Sigmoid colon (tissue), 4 donors: Measurements from ENCODE around the gene ITIH6.

ENCODE experiments used
- EP300 ChIP-seq, 4 donors: sonication (generic); formaldehyde crosslinking; IDR thresholded peaks; one replicate each; pipeline ENCODE4 v1.6.1; 2017; ENCODE audit warnings: antibody characterized with exemption in 4 of 4
- TF ChIP-seq, protein P1 (sequence below), 4 experiments: fragments of 450-650 bp in 3 of 4; fragments of 200-600 bp in 1 of 4; IDR thresholded peaks; one replicate each; pipeline ENCODE4 v1.5.1; 2016 to 2019; ENCODE audit warnings: antibody characterized with exemption in 4 of 4, mild to moderate bottlenecking in 3 of 4, moderate library complexity in 2 of 4

DNA sequence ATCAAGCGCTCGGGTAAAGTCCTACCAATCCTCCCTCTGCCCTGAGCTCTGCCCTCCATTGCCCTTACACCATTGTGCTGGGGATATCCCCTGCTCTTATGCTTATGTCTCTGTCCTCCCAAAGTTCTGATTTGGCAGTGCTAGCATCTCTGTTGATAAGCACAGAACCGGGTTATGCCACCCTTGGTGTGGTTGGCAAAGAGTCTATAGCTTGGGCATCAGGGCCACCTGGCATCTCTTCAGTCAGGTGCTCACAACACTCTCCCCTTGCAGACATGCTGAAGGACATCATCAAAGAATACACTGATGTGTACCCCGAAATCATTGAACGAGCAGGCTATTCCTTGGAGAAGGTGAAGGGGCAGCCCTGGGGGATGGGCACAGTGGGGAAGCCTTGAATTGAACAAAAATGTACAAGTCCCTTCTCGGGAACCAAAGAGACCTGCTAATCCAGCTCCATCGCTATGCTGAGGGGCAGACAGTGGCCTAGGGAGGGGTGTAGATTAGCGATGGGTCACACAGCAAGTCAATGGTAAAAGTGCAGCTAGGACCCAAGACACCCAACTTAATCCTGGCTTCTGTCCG is 13.3 kb upstream of the ITIH6 start:
- TF ChIP-seq EP300 (IDR thresholded peaks at IDR 0.05): no peak
- TF ChIP-seq, protein P1, sequence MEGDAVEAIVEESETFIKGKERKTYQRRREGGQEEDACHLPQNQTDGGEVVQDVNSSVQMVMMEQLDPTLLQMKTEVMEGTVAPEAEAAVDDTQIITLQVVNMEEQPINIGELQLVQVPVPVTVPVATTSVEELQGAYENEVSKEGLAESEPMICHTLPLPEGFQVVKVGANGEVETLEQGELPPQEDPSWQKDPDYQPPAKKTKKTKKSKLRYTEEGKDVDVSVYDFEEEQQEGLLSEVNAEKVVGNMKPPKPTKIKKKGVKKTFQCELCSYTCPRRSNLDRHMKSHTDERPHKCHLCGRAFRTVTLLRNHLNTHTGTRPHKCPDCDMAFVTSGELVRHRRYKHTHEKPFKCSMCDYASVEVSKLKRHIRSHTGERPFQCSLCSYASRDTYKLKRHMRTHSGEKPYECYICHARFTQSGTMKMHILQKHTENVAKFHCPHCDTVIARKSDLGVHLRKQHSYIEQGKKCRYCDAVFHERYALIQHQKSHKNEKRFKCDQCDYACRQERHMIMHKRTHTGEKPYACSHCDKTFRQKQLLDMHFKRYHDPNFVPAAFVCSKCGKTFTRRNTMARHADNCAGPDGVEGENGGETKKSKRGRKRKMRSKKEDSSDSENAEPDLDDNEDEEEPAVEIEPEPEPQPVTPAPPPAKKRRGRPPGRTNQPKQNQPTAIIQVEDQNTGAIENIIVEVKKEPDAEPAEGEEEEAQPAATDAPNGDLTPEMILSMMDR (IDR thresholded peaks at IDR 0.05): no peak
